Stimulated activated CD4-positive, alpha-beta T cell treated with anti-CD3 and anti-CD28 coated beads, Interleukin-2, amount 100 ng/mL, for 24 hours (primary cell): ENCODE results near the gene CLK4.

ENCODE experiments used
- DNase-seq, 2 donors: peaks; one replicate each; pipeline ENCODE4 v3.0.0-alpha.2; 2020

The CLK4 gene

GRCh38 chr5:178632285-178632684, 5.4 kb upstream of the CLK4 start:
- DNase-seq: no peak

GRCh38 chr5:178630951-178631350, 4.1 kb upstream of the CLK4 start:
- DNase-seq: no peak

- DNase-seq: no peak
Observed at GRCh38 chr5:178630475-178630930, 3.7 kb upstream of the CLK4 start.

GRCh38 chr5:178627259-178627598, 379 bp upstream of the CLK4 start:
- DNase-seq: no peak

GRCh38 chr5:178625679-178626483, 969 bp downstream of the CLK4 start:
- no peak for DNase-seq

- no peak for DNase-seq
Observed at GRCh38 chr5:178624631-178625546, 2.0 kb downstream of the CLK4 start.

- DNase-seq: no peak
Observed at GRCh38 chr5:178622679-178623247, 4.1 kb downstream of the CLK4 start.

GRCh38 chr5:178619390-178619789, 7.5 kb downstream of the CLK4 start:
- DNase-seq: no peak

GRCh38 chr5:178612299-178612698, 14.6 kb downstream of the CLK4 start:
- no peak for DNase-seq

GRCh38 chr5:178606269-178606668, 20.6 kb downstream of the CLK4 start:
- DNase-seq: no peak

GRCh38 chr5:178605788-178606187, 21.1 kb downstream of the CLK4 start:
- DNase-seq: no peak

GRCh38 chr5:178602752-178603151, 24.1 kb downstream of the CLK4 start:
- no peak for DNase-seq

GRCh38 chr5:178595750-178596149, 31.1 kb downstream of the CLK4 start:
- DNase-seq: no peak

GRCh38 chr5:178595150-178595549, 31.7 kb downstream of the CLK4 start:
- DNase-seq: no peak

- DNase-seq: no peak
Observed at GRCh38 chr5:178590924-178591423, 35.9 kb downstream of the CLK4 start.

- DNase-seq: peak in 1 of 2 donors; percentile 50
Observed at GRCh38 chr5:178590141-178590923, 36.5 kb downstream of the CLK4 start, which contains the start of gene COL23A1. COL23A1 (minus strand) TSS chr5:178590393.

GRCh38 chr5:178589180-178590140, 37.4 kb downstream of the CLK4 start:
- peak in 1 of 2 donors; percentile 27 for DNase-seq

- DNase-seq: no peak
Observed at GRCh38 chr5:178588769-178589168, 38.1 kb downstream of the CLK4 start.

GRCh38 chr5:178587763-178588611, 38.9 kb downstream of the CLK4 start:
- no peak for DNase-seq

GRCh38 chr5:178586396-178586795, 40.5 kb downstream of the CLK4 start:
- no peak for DNase-seq
